Panc1 (cell line): ENCODE results near the gene TAAR6. TPM values are rescaled to one million over a fixed set of nuclear protein-coding genes. Genes with fewer than 3 reads are reported as not detected.

Experiments
- ATAC-seq: fragments of 200-7000 bp; cut with Tn5 transposase; 2 replicates; pipeline ENCODE4 v1.9.1; 2020; ENCODE audit warnings: mild to moderate bottlenecking, moderate library complexity
- BruUV-seq: library from RNA; stranded (reverse); fragments of 400-500 nt; replicated peaks from 2 replicates; lab custom pipeline; 2021; lab: Mats Ljungman, UMichigan
- CTCF ChIA-PET: fragments of 300-600 bp; sonication (Branson Sonifier 250); formaldehyde crosslinking; loops from one replicate; lab custom pipeline; 2022; ENCODE audit warnings: antibody characterized with exemption; lab: Charles Lee
- POLR2A ChIA-PET: fragments of 300-600 bp; sonication (Branson Sonifier 250); formaldehyde crosslinking; loops from one replicate; lab custom pipeline; 2022; ENCODE audit warnings: antibody characterized with exemption; lab: Charles Lee
- DNase-seq: peaks from one replicate; pipeline ENCODE4 v3.0.0-alpha.2; 2010; ENCODE audit warnings: low read depth, low spot score
- H3K27ac ChIP-seq: 2 replicates; pipeline ENCODE4 v1.5.1; 2011; ENCODE audit warnings: mild to moderate bottlenecking, low read length, inconsistent platforms
- H3K27me3 ChIP-seq: fragments of 200-500 bp; sonication (Bioruptor generic); 2 replicates; pipeline ENCODE4 v1.6.0; 2014; ENCODE audit warnings: low read length, inconsistent platforms; ENCODE audit not compliant: control insufficient read depth, insufficient read depth
- H3K36me3 ChIP-seq: fragments of 200-500 bp; sonication (Bioruptor generic); 2 replicates; pipeline ENCODE4 v1.5.1; 2014; ENCODE audit warnings: inconsistent platforms, mild to moderate bottlenecking, low read length, moderate library complexity; ENCODE audit not compliant: control insufficient read depth, insufficient read depth
- H3K4me1 ChIP-seq: 2 replicates; pipeline ENCODE4 v1.5.1; 2011; ENCODE audit warnings: inconsistent platforms, mild to moderate bottlenecking, low read length, moderate library complexity; ENCODE audit not compliant: control insufficient read depth, insufficient read depth
- H3K4me3 ChIP-seq, 2 experiments: 2 replicates each; pipeline ENCODE4 v1.5.1; 2011 to 2012; ENCODE audit warnings: low read depth in 2 of 2, low read length in 2 of 2, mild to moderate bottlenecking in 2 of 2, inconsistent platforms in 1 of 2, moderate library complexity in 1 of 2
- H3K9me3 ChIP-seq: fragments of 200-500 bp; sonication (Bioruptor generic); 2 replicates; pipeline ENCODE4 v1.5.1; 2014; ENCODE audit warnings: low read depth, mild to moderate bottlenecking, inconsistent platforms, low read length, moderate library complexity; ENCODE audit not compliant: control insufficient read depth, insufficient read depth
- CTCF ChIP-seq: fragments of 450-650 bp; IDR thresholded peaks from 2 replicates; pipeline ENCODE4 v1.5.1; 2017; ENCODE audit warnings: mild to moderate bottlenecking
- POLR2AphosphoS5 ChIP-seq: IDR thresholded peaks from 2 replicates; pipeline ENCODE4 v1.6.1; 2012; ENCODE audit warnings: mild to moderate bottlenecking, low read depth, low read length, moderate library complexity
- REST ChIP-seq, 2 experiments: IDR thresholded peaks; 2 replicates each; pipeline ENCODE4 v1.6.1; 2011 to 2012; ENCODE audit warnings: low read depth in 2 of 2, control low read depth in 1 of 2, low read length in 1 of 2, mild to moderate bottlenecking in 1 of 2, moderate library complexity in 1 of 2; ENCODE audit not compliant: insufficient read depth in 1 of 2
- SIN3A ChIP-seq: IDR thresholded peaks from 2 replicates; pipeline ENCODE4 v1.6.1; 2012; ENCODE audit warnings: low read depth, mild to moderate bottlenecking, low read length, moderate library complexity, borderline replicate concordance; ENCODE audit not compliant: insufficient read depth
- TCF7L2 ChIP-seq: IDR thresholded peaks from 2 replicates; pipeline ENCODE4 v1.6.1; 2011; ENCODE audit warnings: mild to moderate bottlenecking, low read depth, low read length, inconsistent platforms
- in situ Hi-C: cut with HindIII; loops from 2 replicates; pipeline ENCODE4 v1.10.0; 2016; ENCODE audit warnings: low sequenced_read_pairs, low pct_unique_long_range_greater_than_20kb
- intact Hi-C: fragments of 100-400 bp; cut with micrococcal nuclease; formaldehyde crosslinking; loops from one replicate; pipeline ENCODE4 v1.10.0; 2022; ENCODE audit not compliant: unreplicated experiment
- total RNA-seq: library from RNA; stranded (reverse); gene quantifications from one replicate; pipeline ENCODE4 v1.2.1, GENCODE V29; 2021; ENCODE audit not compliant: unreplicated experiment

Gene TAAR6
- total RNA-seq, 1 experiment from 2014 or later = not detected

DNA sequence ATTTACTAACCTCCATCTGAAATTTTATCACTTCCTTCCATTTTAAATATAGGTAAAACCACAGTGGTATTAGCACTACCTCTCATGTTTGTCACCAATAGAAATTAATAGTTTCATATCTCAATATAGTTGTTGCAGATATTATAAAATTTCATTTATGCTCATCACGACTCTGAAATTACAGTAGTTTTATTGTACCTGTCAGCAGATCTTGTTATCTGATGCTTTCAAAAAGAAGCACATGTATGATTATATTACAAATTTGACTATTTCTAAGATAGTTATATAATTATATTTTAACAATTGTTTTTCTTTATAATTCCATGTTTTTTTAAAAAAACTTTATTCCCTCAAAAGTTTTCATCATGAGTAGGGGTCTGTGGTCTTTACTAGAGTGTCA lies 14.6 kb downstream of the TAAR6 start:
- Histone ChIP-seq H3K4me1 (no peaks in the 10 kb centered on the region), H3K9me3 (no peaks in the 10 kb centered on the region), H3K27ac (no peak overlapping the region), H3K4me3 (no peak overlapping the region), H3K27me3 (no peaks in the 10 kb centered on the region; the same call in 1 of the 2 replicates), H3K36me3 (no peaks in the 10 kb centered on the region)
- no peak for DNase-seq
- ChIA-PET CTCF (no interaction called here), POLR2A (no interaction called here)
- no peak for TF ChIP-seq TCF7L2
- TF ChIP-seq SIN3A = no peak
- TF ChIP-seq POLR2AphosphoS5 = no peak
- no peak for TF ChIP-seq REST (IDR thresholded peaks at IDR 0.05; ENCODE audit: insufficient read depth in 1 of 2, low read depth in 2 of 2, low read length in 1 of 2)
- no peak for TF ChIP-seq CTCF
- no TSS peak for BruUV-seq
- in situ Hi-C loops = no loop called here
- intact Hi-C loops = no loop called here
- ATAC-seq = no peak

- BruUV-seq = no TSS peak
- intact Hi-C loops = no loop called here
- Histone ChIP-seq H3K27me3 (no peaks in the 10 kb centered on the region; the same call in 1 of the 2 replicates), H3K4me3 (no peak overlapping the region), H3K36me3 (no peaks in the 10 kb centered on the region), H3K9me3 (no peaks in the 10 kb centered on the region), H3K4me1 (no peaks in the 10 kb centered on the region), H3K27ac (no peak overlapping the region)
- ATAC-seq = no peak
- DNase-seq = no peak
- in situ Hi-C loops = no loop called here
- ChIA-PET POLR2A (no interaction called here), CTCF (no interaction called here)
- TF ChIP-seq TCF7L2 = no peak
- TF ChIP-seq POLR2AphosphoS5 = no peak
- no peak for TF ChIP-seq REST (IDR thresholded peaks at IDR 0.05; ENCODE audit: insufficient read depth in 1 of 2, low read depth in 2 of 2, low read length in 1 of 2)
- TF ChIP-seq SIN3A = no peak
- no peak for TF ChIP-seq CTCF
Measured at GRCh38 chr6:132587424-132587823, 17.3 kb downstream of the TAAR6 start.
